HG03175 (cell line): ENCODE data around the gene C1QTNF8.

ENCODE experiments used
- ATAC-seq: cut with Tn5 transposase; IDR thresholded peaks from one replicate; pipeline ENCODE4 v1.9.1; 2021; ENCODE audit warnings: mild to moderate bottlenecking, moderate library complexity; ENCODE audit not compliant: unreplicated experiment

C1QTNF8 gene

GRCh38 chr16:1080801-1081733, 15.0 kb downstream of the C1QTNF8 start:
- no peak for ATAC-seq

- ATAC-seq: no peak
These were observed 16.1 kb downstream of the C1QTNF8 start for GRCh38 chr16:1079786-1080525.

- no peak for ATAC-seq
These were observed 16.7 kb downstream of the C1QTNF8 start for GRCh38 chr16:1079341-1079740.

GRCh38 chr16:1078579-1079021, 17.4 kb downstream of the C1QTNF8 start:
- no peak for ATAC-seq

- ATAC-seq: no peak
These were observed 18.0 kb downstream of the C1QTNF8 start for GRCh38 chr16:1077877-1078578.

- ATAC-seq: no peak
These were observed 19.1 kb downstream of the C1QTNF8 start for GRCh38 chr16:1076801-1077576.

- no peak for ATAC-seq
These were observed 20.5 kb downstream of the C1QTNF8 start for GRCh38 chr16:1075546-1075945.

- no peak for ATAC-seq
These were observed 21.7 kb downstream of the C1QTNF8 start for GRCh38 chr16:1074379-1074649.

GRCh38 chr16:1073566-1074378, 22.3 kb downstream of the C1QTNF8 start:
- no peak for ATAC-seq

- ATAC-seq: no peak
These were observed 22.8 kb downstream of the C1QTNF8 start for GRCh38 chr16:1073262-1073558.

GRCh38 chr16:1072526-1073261, 23.4 kb downstream of the C1QTNF8 start, which contains the start of gene SSTR5:
SSTR5 (plus strand) TSS chr16:1072747; CDS start chr16:1078869, 6,122 bp downstream.
- ATAC-seq: no peak

- no peak for ATAC-seq
These were observed 24.4 kb downstream of the C1QTNF8 start for GRCh38 chr16:1071561-1072225.

GRCh38 chr16:1070864-1071408, 25.1 kb downstream of the C1QTNF8 start:
- ATAC-seq: no peak

GRCh38 chr16:1070084-1070863, 25.8 kb downstream of the C1QTNF8 start:
- ATAC-seq: no peak

GRCh38 chr16:1069154-1069553, 26.9 kb downstream of the C1QTNF8 start:
- no peak for ATAC-seq

- no peak for ATAC-seq
These were observed 27.6 kb downstream of the C1QTNF8 start for GRCh38 chr16:1068451-1068850.

- no peak for ATAC-seq
These were observed 28.4 kb downstream of the C1QTNF8 start for GRCh38 chr16:1067629-1068028.
